A204.1 (cell line): ENCODE data around the gene MAP1LC3B2.

Experiments
- FAIRE-seq: peaks from 2 replicates; lab custom pipeline; 2012; peaks lifted over from hg19 to GRCh38; lab: Jason Lieb, UNC

MAP1LC3B2 gene

GRCh38 chr12:116559162-116559935 is at the start of gene MAP1LC3B2:
TSS of gene MAP1LC3B2 (plus strand) at chr12:116559381. CDS start at chr12:116575943, 16,562 bp downstream.
- no peak for FAIRE-seq

- FAIRE-seq = no peak
Measured at GRCh38 chr12:116513944-116514343, 45.2 kb upstream of the MAP1LC3B2 start.

- FAIRE-seq = no peak
Measured at GRCh38 chr12:116515684-116516083, 43.5 kb upstream of the MAP1LC3B2 start.

- no peak for FAIRE-seq
Measured at GRCh38 chr12:116516657-116517056, 42.5 kb upstream of the MAP1LC3B2 start.

- FAIRE-seq = no peak
Measured at GRCh38 chr12:116517431-116518045, 41.6 kb upstream of the MAP1LC3B2 start.

GRCh38 chr12:116520225-116520760 is 38.9 kb upstream of the MAP1LC3B2 start:
- no peak for FAIRE-seq

- no peak for FAIRE-seq
Measured at GRCh38 chr12:116520801-116521471, 38.2 kb upstream of the MAP1LC3B2 start.

GRCh38 chr12:116524311-116524710 is 34.9 kb upstream of the MAP1LC3B2 start:
- peak; percentile 27 for FAIRE-seq

GRCh38 chr12:116524964-116525379 is 34.2 kb upstream of the MAP1LC3B2 start:
- peak; percentile 91 for FAIRE-seq

- FAIRE-seq = peak; percentile 98
Measured at GRCh38 chr12:116525418-116526001, 33.7 kb upstream of the MAP1LC3B2 start.

- FAIRE-seq = no peak
Measured at GRCh38 chr12:116528065-116528464, 31.1 kb upstream of the MAP1LC3B2 start.

- no peak for FAIRE-seq
Measured at GRCh38 chr12:116528498-116528897, 30.7 kb upstream of the MAP1LC3B2 start.

GRCh38 chr12:116529048-116529447 is 30.1 kb upstream of the MAP1LC3B2 start:
- FAIRE-seq = no peak

GRCh38 chr12:116529686-116530085 is 29.5 kb upstream of the MAP1LC3B2 start:
- no peak for FAIRE-seq

- FAIRE-seq = no peak
Measured at GRCh38 chr12:116532428-116532827, 26.8 kb upstream of the MAP1LC3B2 start.

GRCh38 chr12:116532986-116533342 is 26.2 kb upstream of the MAP1LC3B2 start:
- FAIRE-seq = no peak

GRCh38 chr12:116533343-116534251 is 25.6 kb upstream of the MAP1LC3B2 start:
- FAIRE-seq = peak; percentile 71

- peak; percentile 72 for FAIRE-seq
Measured at GRCh38 chr12:116534311-116535121, 24.7 kb upstream of the MAP1LC3B2 start.

- peak; percentile 85 for FAIRE-seq
Measured at GRCh38 chr12:116535241-116535640, 23.9 kb upstream of the MAP1LC3B2 start.

- no peak for FAIRE-seq
Measured at GRCh38 chr12:116537101-116537904, 21.9 kb upstream of the MAP1LC3B2 start.
